Panc1 (cell line): Measurements from ENCODE around the gene HTR3E.

Experiments used
- CTCF ChIP-seq: fragments of 450-650 bp; IDR thresholded peaks from 2 replicates; pipeline ENCODE4 v1.5.1; 2017; ENCODE audit warnings: mild to moderate bottlenecking
- POLR2AphosphoS5 ChIP-seq: IDR thresholded peaks from 2 replicates; pipeline ENCODE4 v1.6.1; 2012; ENCODE audit warnings: mild to moderate bottlenecking, low read depth, low read length, moderate library complexity

GRCh38 chr3:184075901-184076300 is 21.0 kb upstream of the HTR3E start:
- no peak for TF ChIP-seq CTCF
- no peak for TF ChIP-seq POLR2AphosphoS5
